ENCODE data around the gene RCOR1. TPM values are rescaled to one million over a fixed set of nuclear protein-coding genes. Genes with fewer than 3 reads are reported as not detected.
"Not testable (repeated sequence)": the region's sequence is repeated elsewhere in the genome, so short reads cannot be mapped to it uniquely, and the experiment has no call there.

Gene RCOR1
- total and polyA plus RNA-seq, 10 donors, result 3.7 to 30.6 (median 21.1) TPM

- Histone ChIP-seq H3K9me3 (no peaks in the 10 kb centered on the region), H3K36me3 (no peaks in the 10 kb centered on the region), H3K4me1 (peaks cover 0 to 29% (median 16%) of the 10 kb centered on the region in 6 donors), H3K27me3 (replicated peaks in 1 of 7) (no peaks in the 10 kb centered on the region), H3K4me3 (no peak overlapping the region), H3K27ac (no peak overlapping the region)
- DNase-seq, result no peak
- TF ChIP-seq POLR2AphosphoS5 (IDR thresholded peaks at IDR 0.05) (no peak), POLR2A (IDR thresholded peaks at IDR 0.05) (no peak)
- TF ChIP-seq, protein P1, sequence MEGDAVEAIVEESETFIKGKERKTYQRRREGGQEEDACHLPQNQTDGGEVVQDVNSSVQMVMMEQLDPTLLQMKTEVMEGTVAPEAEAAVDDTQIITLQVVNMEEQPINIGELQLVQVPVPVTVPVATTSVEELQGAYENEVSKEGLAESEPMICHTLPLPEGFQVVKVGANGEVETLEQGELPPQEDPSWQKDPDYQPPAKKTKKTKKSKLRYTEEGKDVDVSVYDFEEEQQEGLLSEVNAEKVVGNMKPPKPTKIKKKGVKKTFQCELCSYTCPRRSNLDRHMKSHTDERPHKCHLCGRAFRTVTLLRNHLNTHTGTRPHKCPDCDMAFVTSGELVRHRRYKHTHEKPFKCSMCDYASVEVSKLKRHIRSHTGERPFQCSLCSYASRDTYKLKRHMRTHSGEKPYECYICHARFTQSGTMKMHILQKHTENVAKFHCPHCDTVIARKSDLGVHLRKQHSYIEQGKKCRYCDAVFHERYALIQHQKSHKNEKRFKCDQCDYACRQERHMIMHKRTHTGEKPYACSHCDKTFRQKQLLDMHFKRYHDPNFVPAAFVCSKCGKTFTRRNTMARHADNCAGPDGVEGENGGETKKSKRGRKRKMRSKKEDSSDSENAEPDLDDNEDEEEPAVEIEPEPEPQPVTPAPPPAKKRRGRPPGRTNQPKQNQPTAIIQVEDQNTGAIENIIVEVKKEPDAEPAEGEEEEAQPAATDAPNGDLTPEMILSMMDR (IDR thresholded peaks at IDR 0.05 in 8 of 11, conservative IDR thresholded peaks at IDR 0.05 in 3 of 11), result no peak
- intact Hi-C loops (cut with DNase I; ENCODE audit: low total_unique reads), result no loop called here
- WGBS, 5 donors, result 41 to 76% (median 65%) methylated on average over 16 to 21 of the region's 21 CpGs
Observed at GRCh38 chr14:102760496-102761193, 168.2 kb downstream of the RCOR1 start.

DNA sequence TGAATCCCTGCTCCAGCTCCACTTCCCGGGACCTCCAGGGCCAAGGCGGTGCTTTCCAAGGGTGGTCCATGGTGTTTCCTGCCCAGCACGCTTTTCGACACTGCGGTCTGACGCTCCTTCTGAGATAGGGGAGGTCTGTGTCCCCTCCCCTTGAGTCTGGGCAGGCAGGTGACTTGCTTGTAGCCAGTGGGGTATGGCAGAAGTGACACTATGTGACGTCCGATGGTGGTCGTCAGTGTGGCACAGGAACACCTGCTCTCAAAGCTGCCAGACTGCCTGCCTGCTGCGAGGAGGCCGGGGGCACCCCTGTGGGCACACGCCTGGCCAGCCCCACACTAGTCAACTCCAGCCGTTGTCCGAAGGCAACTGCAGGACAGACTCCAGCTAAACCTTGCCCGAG is 168.8 kb downstream of the RCOR1 start:
- WGBS, 5 donors, result 63 to 78% (median 77%) methylated on average over 15 of the region's 15 CpGs
- H3K27ac ChIP-seq, result no peak overlapping the region
- DNase-seq, result no peak

GRCh38 chr14:102764220-102764671 is 171.8 kb downstream of the RCOR1 start:
- intact Hi-C loops (cut with DNase I; ENCODE audit: low total_unique reads), result no loop called here
- Histone ChIP-seq H3K9me3 (no peaks in the 10 kb centered on the region), H3K36me3 (no peaks in the 10 kb centered on the region), H3K27ac (peak overlapping the region in 7 of 8 donors; percentile 2 to 72 (median 38)), H3K4me1 (peaks cover 4 to 47% (median 33%) of the 10 kb centered on the region in 6 donors), H3K4me3 (no peak overlapping the region), H3K27me3 (replicated peaks in 1 of 7) (no peaks in the 10 kb centered on the region)
- DNase-seq, result no peak
- TF ChIP-seq, protein P1 (IDR thresholded peaks at IDR 0.05 in 8 of 11, conservative IDR thresholded peaks at IDR 0.05 in 3 of 11), result no peak
- TF ChIP-seq POLR2AphosphoS5 (IDR thresholded peaks at IDR 0.05), result peak in 2 of 3 donors; percentile 33 to 38
- 25 to 54% (median 36%) methylated on average over 9 to 11 of the region's 11 CpGs for WGBS, 5 donors

More for the DNA sequence above, 168.8 kb downstream of the RCOR1 start:
- H3K36me3 ChIP-seq, result no peaks in the 10 kb centered on the region
- H3K4me1 ChIP-seq, result peaks cover 0 to 29% (median 16%) of the 10 kb centered on the region in 6 donors
- TF ChIP-seq, protein P1 (IDR thresholded peaks at IDR 0.05 in 8 of 11, conservative IDR thresholded peaks at IDR 0.05 in 3 of 11), result no peak
- peak in 1 of 3 donors; percentile 6 for TF ChIP-seq POLR2AphosphoS5 (IDR thresholded peaks at IDR 0.05)
- TF ChIP-seq POLR2A (IDR thresholded peaks at IDR 0.05), result no peak
- H3K4me3 ChIP-seq, result no peak overlapping the region
- intact Hi-C loops (cut with DNase I; ENCODE audit: low total_unique reads), result no loop called here
- H3K27me3 ChIP-seq (replicated peaks in 1 of 7), result no peaks in the 10 kb centered on the region
- H3K9me3 ChIP-seq, result no peaks in the 10 kb centered on the region

- H3K27ac ChIP-seq; H3K9me3 ChIP-seq; H3K36me3 ChIP-seq; intact Hi-C loops (cut with DNase I; ENCODE audit: low total_unique reads); DNase-seq; H3K27me3 ChIP-seq (replicated peaks in 1 of 7); H3K4me3 ChIP-seq: not testable (repeated sequence)
- 80 to 95% (median 85%) methylated on average over 7 to 8 of the region's 8 CpGs for WGBS, 5 donors
- H3K4me1 ChIP-seq, result peaks cover 4 to 44% (median 33%) of the 10 kb centered on the region in 6 donors
Observed at GRCh38 chr14:102765770-102766169, 173.3 kb downstream of the RCOR1 start.
